GM12892 (cell line): ENCODE results near the gene ZKSCAN1.
"Not testable (repeated sequence)": the region's sequence is repeated elsewhere in the genome, so short reads cannot be mapped to it uniquely, and the experiment has no call there.

Experiments
- DNase-seq: peaks from one replicate; pipeline ENCODE4 v3.0.0; 2011; ENCODE audit not compliant: insufficient read length
- FAIRE-seq: peaks from 2 replicates; lab custom pipeline; 2011; peaks lifted over from hg19 to GRCh38; lab: Jason Lieb, UNC
- POLR2A ChIP-seq: IDR thresholded peaks from 2 replicates; pipeline ENCODE4 v1.6.1; 2011; ENCODE audit warnings: low read depth, low read length, control low read depth
- POLR2AphosphoS5 ChIP-seq: IDR thresholded peaks from 2 replicates; pipeline ENCODE4 v1.6.1; 2011; ENCODE audit warnings: low read depth, low read length, control low read depth
- TAF1 ChIP-seq: IDR thresholded peaks from 2 replicates; pipeline ENCODE4 v1.6.1; 2011; ENCODE audit warnings: low read depth, mild to moderate bottlenecking, control low read depth, low read length, borderline replicate concordance

The ZKSCAN1 gene

GRCh38 chr7:99987846-99988245, 27.6 kb upstream of the ZKSCAN1 start:
- FAIRE-seq: no peak
- no peak for TF ChIP-seq TAF1
- no peak for TF ChIP-seq POLR2A
- no peak for TF ChIP-seq POLR2AphosphoS5
- no peak for DNase-seq

- no peak for DNase-seq
- FAIRE-seq: no peak
- no peak for TF ChIP-seq TAF1
- TF ChIP-seq POLR2AphosphoS5: no peak
- no peak for TF ChIP-seq POLR2A
Measured at GRCh38 chr7:99990460-99990852, 24.9 kb upstream of the ZKSCAN1 start.

- not testable (repeated sequence) for DNase-seq, FAIRE-seq
Measured at GRCh38 chr7:99991543-99991942, 23.9 kb upstream of the ZKSCAN1 start.

- FAIRE-seq: no peak
- DNase-seq: no peak
- TF ChIP-seq POLR2AphosphoS5: no peak
- TF ChIP-seq TAF1: no peak
- no peak for TF ChIP-seq POLR2A
Measured at GRCh38 chr7:99992330-99993038, 22.9 kb upstream of the ZKSCAN1 start.

GRCh38 chr7:99994819-99995218, 20.6 kb upstream of the ZKSCAN1 start:
- TF ChIP-seq POLR2A: no peak
- no peak for TF ChIP-seq POLR2AphosphoS5
- no peak for TF ChIP-seq TAF1
- FAIRE-seq: no peak
- no peak for DNase-seq

GRCh38 chr7:99996755-99997544, 18.4 kb upstream of the ZKSCAN1 start:
- FAIRE-seq (no peak), DNase-seq (no peak)
- no peak for TF ChIP-seq TAF1
- no peak for TF ChIP-seq POLR2A
- no peak for TF ChIP-seq POLR2AphosphoS5

GRCh38 chr7:99997545-99998137, 17.8 kb upstream of the ZKSCAN1 start:
- FAIRE-seq: peak; percentile 24

GRCh38 chr7:100000239-100000638, 15.2 kb upstream of the ZKSCAN1 start:
- FAIRE-seq (no peak), DNase-seq (no peak)
- no peak for TF ChIP-seq POLR2A
- TF ChIP-seq TAF1: no peak
- TF ChIP-seq POLR2AphosphoS5: no peak

More at GRCh38 chr7:99997545-99998137, 17.8 kb upstream of the ZKSCAN1 start:
- peak; percentile 56 for DNase-seq
- TF ChIP-seq TAF1: peak; percentile 75; the same call in 1 of the 2 replicates
- no peak for TF ChIP-seq POLR2AphosphoS5
- TF ChIP-seq POLR2A: peak; percentile 52; the same call in 1 of the 2 replicates

GRCh38 chr7:100003711-100004661, 11.4 kb upstream of the ZKSCAN1 start:
- DNase-seq: no peak
- FAIRE-seq: no peak
- TF ChIP-seq POLR2AphosphoS5: no peak
- TF ChIP-seq TAF1: no peak
- no peak for TF ChIP-seq POLR2A

- DNase-seq (no peak), FAIRE-seq (no peak)
- no peak for TF ChIP-seq POLR2A
Measured at GRCh38 chr7:100007887-100008286, 7.5 kb upstream of the ZKSCAN1 start.

GRCh38 chr7:100008525-100008924, 6.9 kb upstream of the ZKSCAN1 start:
- no peak for FAIRE-seq
- no peak for DNase-seq
- TF ChIP-seq POLR2A (no peak), POLR2AphosphoS5 (no peak), TAF1 (no peak)

GRCh38 chr7:100009952-100010351, 5.4 kb upstream of the ZKSCAN1 start:
- DNase-seq, FAIRE-seq: not testable (repeated sequence)
